Epithelial cell of proximal tubule (primary cell): Measurements from ENCODE around the gene ABHD17A. TPM values are rescaled to one million over a fixed set of nuclear protein-coding genes. Genes with fewer than 3 reads are reported as not detected.
A peak's percentile ranks its signal among the peaks of the same experiment; 100 is the strongest.

Experiments
- DNase-seq: peaks from one replicate; pipeline ENCODE4 v3.0.0-alpha.2; 2011; ENCODE audit warnings: low read depth
- H3K4me3 ChIP-seq: 2 replicates; pipeline ENCODE4 v1.5.1; 2011; ENCODE audit warnings: low read depth, mild to moderate bottlenecking, low read length
- CTCF ChIP-seq: conservative IDR thresholded peaks from 2 replicates; pipeline ENCODE4 v1.5.1; 2012; ENCODE audit warnings: low read depth, mild to moderate bottlenecking, low read length
- total RNA-seq: library from RNA; depleted of rRNA; stranded (reverse); fragments of >200 nt; gene quantifications from 2 replicates; pipeline ENCODE4 v1.2.3, GENCODE V29; 2015

Gene ABHD17A
- total RNA-seq, 1 donor from 2014 or later: 83.4 TPM

DNA sequence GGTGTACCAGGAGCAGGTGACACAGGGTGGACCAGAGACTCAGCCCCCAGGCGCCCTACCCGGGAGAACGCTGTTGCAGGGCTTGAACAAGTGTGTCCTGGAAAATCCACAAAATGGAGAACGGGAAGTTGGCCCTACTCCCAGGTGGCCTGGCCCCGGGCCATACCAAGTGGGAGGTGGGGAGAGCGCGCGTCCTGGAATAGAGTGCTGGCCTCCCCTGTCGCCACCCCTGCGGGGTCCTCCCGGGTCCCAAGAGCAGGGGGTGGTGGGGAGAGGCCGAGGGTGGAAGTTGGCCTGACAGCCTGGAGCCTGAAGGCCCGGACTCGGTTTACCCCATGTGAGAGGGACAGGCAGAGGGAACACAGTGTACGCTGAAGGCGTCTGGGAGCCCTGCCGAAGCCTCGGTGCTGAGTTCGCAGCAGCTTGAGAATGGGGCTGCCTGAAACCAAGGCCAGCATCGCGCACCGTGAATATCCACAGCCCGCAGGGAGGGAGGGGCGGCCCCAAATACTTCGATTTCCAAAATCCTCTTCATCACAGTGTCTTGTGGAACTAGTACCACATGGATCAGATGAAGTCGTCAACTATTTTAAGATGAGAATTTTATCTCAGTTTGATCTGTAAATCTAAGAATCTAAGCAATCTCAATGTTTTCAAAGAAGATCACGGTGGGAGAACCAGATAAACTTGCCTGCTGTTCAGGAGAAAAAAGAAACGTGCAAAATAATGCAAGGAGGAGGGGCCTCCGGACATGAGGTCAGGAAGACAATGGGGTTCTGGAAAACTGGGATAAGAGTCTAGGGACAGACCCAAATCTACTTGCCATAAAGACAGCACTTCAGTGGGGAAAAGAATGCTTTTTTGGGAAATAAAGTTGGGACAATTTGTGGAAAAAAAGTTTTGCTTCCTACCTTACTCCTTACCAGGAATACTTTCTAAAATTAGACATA lies 11.5 kb downstream of the ABHD17A start:
- no peak for DNase-seq
- H3K4me3 ChIP-seq: peak overlapping the region; percentile 99
- TF ChIP-seq CTCF: no peak

- no peak for TF ChIP-seq CTCF
- H3K4me3 ChIP-seq: peak overlapping the region; percentile 99
- no peak for DNase-seq
Observed at GRCh38 chr19:1872807-1873523, 12.3 kb downstream of the ABHD17A start.

GRCh38 chr19:1871630-1872029 lies 13.7 kb downstream of the ABHD17A start:
- no peak for DNase-seq
- no peak for TF ChIP-seq CTCF
- H3K4me3 ChIP-seq: no peak overlapping the region

GRCh38 chr19:1871140-1871597 lies 14.1 kb downstream of the ABHD17A start:
- no peak overlapping the region for H3K4me3 ChIP-seq
- no peak for DNase-seq
- no peak for TF ChIP-seq CTCF

DNA sequence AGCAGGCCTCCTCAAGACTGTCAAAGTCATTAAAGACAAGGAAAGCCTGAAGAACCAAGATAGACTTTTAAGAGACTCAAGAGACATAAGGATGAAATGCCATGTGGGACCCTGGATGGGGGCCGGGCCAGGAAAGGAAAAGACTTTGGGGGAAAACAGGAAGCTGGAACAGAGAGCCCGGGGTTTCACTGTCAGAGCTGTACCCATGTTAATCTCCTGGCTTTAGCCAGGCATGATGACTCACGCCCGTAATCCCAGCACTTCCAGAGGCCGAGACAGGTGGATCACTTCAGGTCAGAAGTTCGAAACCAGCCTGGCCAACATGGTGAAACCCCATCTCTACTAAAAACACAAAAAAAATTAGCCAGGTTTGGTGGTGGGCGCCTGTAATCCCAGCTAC lies 16.3 kb downstream of the ABHD17A start:
- no peak for DNase-seq

GRCh38 chr19:1867349-1867724 lies 18.0 kb downstream of the ABHD17A start:
- H3K4me3 ChIP-seq: no peak overlapping the region
- no peak for TF ChIP-seq CTCF
- no peak for DNase-seq

More for the DNA sequence above, 16.3 kb downstream of the ABHD17A start:
- no peak for TF ChIP-seq CTCF
- H3K4me3 ChIP-seq: no peak overlapping the region
